CD4-positive, CD25-positive, alpha-beta regulatory T cell (primary cell): ENCODE measurements around the gene PRKAR2B. TPM values are rescaled to one million over a fixed set of nuclear protein-coding genes. Genes with fewer than 3 reads are reported as not detected.

Experiments used
- ATAC-seq, 2 donors: fragments of 150-1000 bp; cut with Tn5 transposase; one replicate each; pipeline ENCODE4 v1.10.0; 2021; ENCODE audit warnings: low read depth in 2 of 2, moderate number of reproducible peaks in 2 of 2, moderate library complexity in 1 of 2
- DNase-seq, 3 donors: peaks; one replicate each; pipeline versions ENCODE4 v3.0.0 to v3.0.0-alpha.2; 2012 to 2022; ENCODE audit warnings: mixed read lengths in 1 of 3
- H3K27ac ChIP-seq: one replicate; pipeline ENCODE4 v1.7.0; 2013; ENCODE audit warnings: mild to moderate bottlenecking, low read length; ENCODE audit not compliant: insufficient read depth, poor library complexity, severe bottlenecking
- H3K27me3 ChIP-seq: one replicate; pipeline ENCODE4 v1.7.0; 2013; ENCODE audit warnings: low read length; ENCODE audit not compliant: control insufficient read depth, insufficient read depth
- H3K36me3 ChIP-seq: one replicate; pipeline ENCODE4 v1.7.0; 2013; ENCODE audit warnings: mild to moderate bottlenecking, low read length, moderate library complexity; ENCODE audit not compliant: control insufficient read depth, insufficient read depth
- H3K4me1 ChIP-seq: 2 replicates; pipeline ENCODE4 v1.7.0; 2013; ENCODE audit warnings: mild to moderate bottlenecking, low read length; ENCODE audit not compliant: insufficient read depth, control insufficient read depth, poor library complexity, severe bottlenecking
- H3K4me3 ChIP-seq: one replicate; pipeline ENCODE4 v1.7.0; 2013; ENCODE audit warnings: low read depth, mild to moderate bottlenecking, low read length, moderate library complexity
- H3K9me3 ChIP-seq, 2 experiments: 1 replicate in 1 of 2; 2 replicates in 1 of 2; pipeline ENCODE4 v1.7.0; 2013; ENCODE audit warnings: low read length in 2 of 2, mild to moderate bottlenecking in 1 of 2, moderate library complexity in 1 of 2; ENCODE audit not compliant: control insufficient read depth in 2 of 2
- H3K27ac Mint-ChIP-seq, 3 donors: one replicate each; pipeline ENCODE4 v1.8.0; 2020 to 2022; ENCODE audit warnings: mild to moderate bottlenecking in 3 of 3, mixed read lengths in 3 of 3, moderate library complexity in 2 of 3
- H3K27me3 Mint-ChIP-seq: one replicate; pipeline ENCODE4 v1.8.0; 2022; ENCODE audit warnings: mild to moderate bottlenecking, mixed read lengths
- H3K36me3 Mint-ChIP-seq: one replicate; pipeline ENCODE4 v1.8.0; 2020; ENCODE audit warnings: mixed read lengths
- H3K4me1 Mint-ChIP-seq, 4 donors: one replicate each; pipeline ENCODE4 v1.8.0; 2020 to 2022; ENCODE audit warnings: mixed read lengths in 4 of 4, mild to moderate bottlenecking in 1 of 4
- H3K4me3 Mint-ChIP-seq, 4 donors: one replicate each; pipeline ENCODE4 v1.8.0; 2020 to 2022; ENCODE audit warnings: mild to moderate bottlenecking in 4 of 4, mixed read lengths in 4 of 4, moderate library complexity in 3 of 4
- H3K9me3 Mint-ChIP-seq, 7 donors: one replicate each; pipeline ENCODE4 v1.8.0; 2020 to 2022; ENCODE audit warnings: mixed read lengths in 7 of 7, mild to moderate bottlenecking in 3 of 7, moderate library complexity in 2 of 7
- polyA plus RNA-seq, 4 donors: library from polyadenylated mRNA; unstranded; fragments of 300-500 nt; fragmentation: Illumina TruSeq; gene quantifications; one replicate each; pipeline ENCODE4 v1.2.3, GENCODE V29; 2021
- total RNA-seq: library from RNA; stranded (reverse); gene quantifications from one replicate; pipeline ENCODE4 v1.2.3, GENCODE V29; 2022

Gene PRKAR2B
- total and polyA plus RNA-seq, 5 donors from 2014 or later: 0.05 to 8.0 (median 0.11) TPM

DNA sequence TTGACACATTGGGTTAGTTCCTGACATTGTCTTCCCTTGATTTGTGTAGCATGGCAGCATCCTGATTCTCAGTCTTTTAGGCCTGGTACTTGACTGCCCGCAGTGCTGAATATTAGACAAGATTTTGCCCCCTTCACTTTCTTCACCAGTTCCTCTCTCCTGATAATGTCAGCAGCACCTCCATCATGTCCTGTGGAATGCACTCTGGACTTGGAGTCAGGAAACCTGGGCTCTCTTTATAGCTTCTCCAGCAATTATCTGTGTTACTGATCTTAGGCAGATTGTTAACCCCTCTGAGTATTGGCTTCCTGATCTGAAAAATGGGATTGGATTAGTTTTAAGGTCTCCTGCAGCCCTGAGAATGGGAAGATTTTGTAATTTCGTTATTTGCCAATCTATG lies 143.3 kb downstream of the PRKAR2B start:
- Mint-ChIP-seq H3K36me3 (peaks cover 58% of the 10 kb centered on the region), H3K27me3 (no peaks in the 10 kb centered on the region)
- peaks cover 96% of the 10 kb centered on the region for H3K36me3 ChIP-seq

DNA sequence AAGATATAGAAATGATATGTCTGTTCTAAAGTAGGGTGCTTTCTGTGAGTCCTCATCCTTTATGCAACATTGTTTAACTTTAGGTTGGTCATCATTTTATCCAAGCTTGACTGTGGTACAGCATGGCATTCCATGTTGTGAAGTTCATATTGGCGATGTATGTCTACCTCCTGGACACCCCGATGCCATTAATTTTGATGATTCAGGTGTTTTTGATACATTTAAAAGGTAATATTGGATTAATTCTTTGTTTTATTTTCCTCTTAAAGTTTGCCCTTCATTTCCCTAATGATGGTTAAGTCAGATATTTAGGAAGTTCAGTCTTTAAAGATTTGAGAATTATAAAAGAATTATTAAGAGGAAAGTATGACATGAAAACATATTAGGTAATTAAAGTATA lies 145.6 kb downstream of the PRKAR2B start:
- H3K36me3 Mint-ChIP-seq: peaks cover 47% of the 10 kb centered on the region
- ATAC-seq (no peak), DNase-seq (no peak)
- H3K4me1 Mint-ChIP-seq: peaks cover 21 to 37% (median 34%) of the 10 kb centered on the region in 4 donors
- Histone ChIP-seq H3K36me3 (peaks cover 95% of the 10 kb centered on the region), H3K9me3 (no peaks in the 10 kb centered on the region), H3K27ac (no peak overlapping the region), H3K4me1 (no peaks in the 10 kb centered on the region), H3K27me3 (no peaks in the 10 kb centered on the region), H3K4me3 (no peak overlapping the region)
- H3K9me3 Mint-ChIP-seq: no peaks in the 10 kb centered on the region
- H3K4me3 Mint-ChIP-seq: no peak overlapping the region
- H3K27me3 Mint-ChIP-seq: no peaks in the 10 kb centered on the region
- H3K27ac Mint-ChIP-seq: no peak overlapping the region

More for the DNA sequence above, 143.3 kb downstream of the PRKAR2B start:
- Mint-ChIP-seq H3K9me3 (no peaks in the 10 kb centered on the region), H3K27ac (peak overlapping the region in 2 of 3 donors; percentile 22 to 70), H3K4me1 (peaks cover 22 to 44% (median 34%) of the 10 kb centered on the region in 4 donors), H3K4me3 (no peak overlapping the region)
- no peaks in the 10 kb centered on the region for H3K27me3 ChIP-seq
- H3K4me3 ChIP-seq: no peak overlapping the region
- no peak for ATAC-seq
- DNase-seq: no peak
- H3K4me1 ChIP-seq: no peaks in the 10 kb centered on the region
- H3K9me3 ChIP-seq: no peaks in the 10 kb centered on the region
- no peak overlapping the region for H3K27ac ChIP-seq

DNA sequence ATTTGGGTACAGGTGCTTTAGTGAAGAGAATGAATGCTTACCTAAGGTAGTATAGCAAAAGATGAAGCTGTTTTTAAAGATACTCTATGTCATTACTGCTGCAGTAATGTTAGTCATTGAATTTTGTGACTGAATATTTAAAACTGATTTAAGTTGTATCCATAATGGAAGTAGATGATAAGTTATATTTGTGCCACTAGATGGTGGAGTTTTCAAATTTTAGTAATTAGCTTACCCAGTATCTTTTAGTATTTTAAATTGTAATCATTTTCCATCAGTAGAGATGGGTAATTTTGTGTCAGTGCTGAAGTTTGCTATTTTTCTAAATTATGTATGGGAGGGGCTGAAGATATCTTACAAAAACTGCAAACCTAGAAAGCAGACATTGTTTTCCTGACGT lies 149.5 kb downstream of the PRKAR2B start:
- H3K36me3 ChIP-seq: peaks cover 95% of the 10 kb centered on the region
- DNase-seq (no peak), ATAC-seq (no peak)
- H3K27me3 ChIP-seq: no peaks in the 10 kb centered on the region
- Mint-ChIP-seq H3K4me3 (no peak overlapping the region), H3K9me3 (no peaks in the 10 kb centered on the region), H3K36me3 (peaks cover 34% of the 10 kb centered on the region), H3K27ac (peak overlapping the region in 1 of 3 donors; percentile 34), H3K4me1 (peaks cover 11 to 20% (median 15%) of the 10 kb centered on the region in 4 donors), H3K27me3 (peaks cover 5% of the 10 kb centered on the region)
- no peaks in the 10 kb centered on the region for H3K4me1 ChIP-seq
- H3K4me3 ChIP-seq: no peak overlapping the region
- no peaks in the 10 kb centered on the region for H3K9me3 ChIP-seq
- H3K27ac ChIP-seq: no peak overlapping the region

DNA sequence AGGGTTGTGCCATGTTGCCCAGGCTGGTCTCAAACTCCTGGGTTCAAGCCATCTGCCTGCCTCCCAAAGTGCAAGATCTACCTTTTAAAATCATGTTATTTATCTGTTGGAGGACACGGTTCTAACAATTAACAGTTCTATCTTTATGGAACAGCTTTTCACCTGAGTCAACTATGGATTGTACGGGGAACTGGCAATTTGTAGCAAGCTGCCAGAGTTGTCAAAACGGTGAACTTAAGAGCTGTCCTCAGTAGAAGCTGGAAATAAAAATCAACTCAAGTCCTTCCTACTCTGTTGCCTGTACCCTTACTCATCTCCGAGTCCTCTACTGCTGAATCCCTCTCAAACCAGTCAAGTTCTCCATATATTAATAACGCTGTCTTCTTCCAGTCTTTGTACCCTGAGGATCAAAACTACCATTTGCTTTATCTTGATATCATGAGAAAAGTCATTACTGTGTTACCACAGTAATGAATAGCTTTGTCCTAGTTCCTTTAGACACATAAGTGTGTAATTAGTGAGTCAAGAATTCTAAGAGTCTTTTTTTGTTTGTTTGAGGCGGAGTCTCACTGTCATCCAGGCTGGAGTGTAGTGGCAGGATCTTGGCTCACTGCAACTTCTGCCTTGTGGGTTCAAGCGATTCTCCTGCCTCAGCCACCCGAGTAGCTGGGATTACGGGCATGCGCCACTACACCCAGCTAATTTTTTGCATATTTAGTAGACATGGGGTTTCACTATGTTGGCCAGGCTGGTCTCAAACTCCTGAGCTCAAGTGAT lies 152.5 kb downstream of the PRKAR2B start:
- Histone ChIP-seq H3K36me3 (peaks cover 96% of the 10 kb centered on the region), H3K4me3 (no peak overlapping the region), H3K4me1 (no peaks in the 10 kb centered on the region), H3K27me3 (no peaks in the 10 kb centered on the region), H3K27ac (no peak overlapping the region), H3K9me3 (no peaks in the 10 kb centered on the region)
- Mint-ChIP-seq H3K4me1 (peaks cover 15 to 21% (median 18%) of the 10 kb centered on the region in 4 donors), H3K36me3 (peaks cover 49% of the 10 kb centered on the region), H3K4me3 (peak overlapping the region in 1 of 4 donors; percentile 47), H3K27ac (no peak overlapping the region), H3K9me3 (no peaks in the 10 kb centered on the region), H3K27me3 (peaks cover 5% of the 10 kb centered on the region)
- ATAC-seq: no peak
- no peak for DNase-seq

DNA sequence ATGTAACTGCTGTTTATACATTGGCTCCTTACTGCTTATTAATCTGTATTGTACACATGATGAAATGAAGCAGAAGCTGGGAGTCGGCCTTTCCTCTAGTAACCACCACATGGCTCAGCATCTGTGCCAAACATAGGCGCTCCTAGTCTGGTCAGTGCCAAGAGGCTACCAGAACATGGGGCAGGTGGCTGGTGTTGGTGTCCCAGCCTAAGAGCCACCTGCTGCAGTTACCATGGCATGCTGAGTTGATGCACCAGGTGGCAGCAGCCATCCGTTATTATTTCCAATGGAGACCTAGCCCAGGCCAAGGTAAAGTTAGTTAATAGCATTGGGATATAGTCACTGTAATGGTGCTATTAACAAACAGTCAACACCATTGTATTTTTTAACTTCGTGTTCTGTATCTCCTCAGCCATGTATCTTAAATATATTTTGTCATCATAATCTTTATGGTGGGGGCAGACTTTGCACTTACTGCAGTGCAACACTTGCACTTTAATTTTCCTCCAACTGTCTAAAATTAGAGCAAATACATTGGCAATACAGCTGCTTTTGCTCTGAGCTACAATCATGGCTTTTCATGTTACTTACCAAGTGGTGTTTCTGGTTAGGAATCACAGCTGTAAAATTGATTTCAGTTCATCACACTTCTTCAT lies 157.4 kb downstream of the PRKAR2B start:
- ATAC-seq: peak; percentile 30 to 47
- no peaks in the 10 kb centered on the region for H3K27me3 ChIP-seq
- no peak overlapping the region for H3K27ac Mint-ChIP-seq
- H3K27me3 Mint-ChIP-seq: peaks cover 4% of the 10 kb centered on the region
- H3K36me3 Mint-ChIP-seq: peaks cover 54% of the 10 kb centered on the region
- no peak overlapping the region for H3K27ac ChIP-seq
- H3K4me1 Mint-ChIP-seq: peaks cover 5 to 16% (median 11%) of the 10 kb centered on the region in 4 donors
- no peaks in the 10 kb centered on the region for H3K9me3 ChIP-seq
- H3K4me3 ChIP-seq: no peak overlapping the region
- H3K36me3 ChIP-seq: peaks cover 94% of the 10 kb centered on the region
- H3K4me3 Mint-ChIP-seq: no peak overlapping the region
- peak in 1 of 3 donors; percentile 41 for DNase-seq
- H3K4me1 ChIP-seq: no peaks in the 10 kb centered on the region
- H3K9me3 Mint-ChIP-seq: no peaks in the 10 kb centered on the region

DNA sequence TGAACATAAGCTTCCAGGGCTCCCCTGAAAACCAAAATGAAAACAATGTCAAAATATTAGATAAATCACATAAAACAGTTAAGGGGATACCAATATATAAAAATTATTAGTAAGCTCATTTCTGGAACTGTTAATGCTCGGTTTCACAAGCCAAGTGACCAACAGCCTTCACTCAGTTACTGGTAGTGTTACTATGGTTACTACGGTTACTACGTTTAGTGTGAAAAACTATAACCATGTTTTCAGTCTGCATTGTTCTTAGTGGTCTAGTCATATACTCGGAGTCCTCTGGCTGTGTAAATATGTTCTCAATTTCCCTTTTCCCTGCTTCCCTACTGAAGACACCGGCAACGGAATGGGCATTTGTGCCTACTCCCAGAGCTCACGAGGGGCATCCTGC lies 159.1 kb downstream of the PRKAR2B start:
- Mint-ChIP-seq H3K36me3 (peaks cover 55% of the 10 kb centered on the region), H3K4me3 (no peak overlapping the region), H3K4me1 (peaks cover 5 to 16% (median 8%) of the 10 kb centered on the region in 4 donors), H3K27ac (peak overlapping the region in 2 of 3 donors; percentile 32 to 70), H3K9me3 (no peaks in the 10 kb centered on the region), H3K27me3 (no peaks in the 10 kb centered on the region)
- Histone ChIP-seq H3K4me3 (no peak overlapping the region), H3K36me3 (peaks cover 93% of the 10 kb centered on the region), H3K27ac (no peak overlapping the region), H3K9me3 (no peaks in the 10 kb centered on the region), H3K4me1 (no peaks in the 10 kb centered on the region), H3K27me3 (no peaks in the 10 kb centered on the region)
- no peak for ATAC-seq
- DNase-seq: no peak

DNA sequence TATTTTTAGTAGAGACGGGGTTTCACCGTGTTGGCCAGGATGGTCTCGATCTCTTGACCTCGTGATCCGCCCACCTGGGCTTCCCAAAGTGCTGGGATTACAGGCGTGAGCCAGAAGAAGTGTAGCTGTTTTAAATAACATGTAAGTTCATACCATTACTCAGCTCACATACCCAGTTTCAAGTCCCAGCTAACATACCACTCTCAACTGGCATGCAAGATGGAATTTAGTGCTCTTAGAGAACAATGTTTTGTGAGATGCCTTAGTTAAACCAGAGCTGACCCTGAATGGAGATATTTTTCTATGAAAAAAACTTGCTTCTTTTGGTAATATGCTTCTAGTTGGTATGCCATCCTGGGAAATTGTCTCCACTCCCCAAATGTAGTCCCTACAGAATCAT lies 161.6 kb downstream of the PRKAR2B start:
- Mint-ChIP-seq H3K27ac (peak overlapping the region in 1 of 3 donors; percentile 69), H3K4me3 (no peak overlapping the region), H3K9me3 (peaks cover 0 to 1% (median 0%) of the 10 kb centered on the region in 7 donors), H3K4me1 (peaks cover 0 to 11% (median 6%) of the 10 kb centered on the region in 4 donors), H3K27me3 (no peaks in the 10 kb centered on the region), H3K36me3 (peaks cover 51% of the 10 kb centered on the region)
- ATAC-seq: no peak
- Histone ChIP-seq H3K4me3 (no peak overlapping the region), H3K27ac (no peak overlapping the region), H3K9me3 (no peaks in the 10 kb centered on the region), H3K4me1 (no peaks in the 10 kb centered on the region), H3K36me3 (peaks cover 92% of the 10 kb centered on the region), H3K27me3 (no peaks in the 10 kb centered on the region)
- no peak for DNase-seq
